HCT116 (cell line): ENCODE results near the gene GATAD2A. TPM values are rescaled to one million over a fixed set of nuclear protein-coding genes. Genes with fewer than 3 reads are reported as not detected.

Experiments used
- ATAC-seq: fragments of 200-7000 bp; cut with Tn5 transposase; 2 replicates; pipeline ENCODE4 v1.9.1; 2020; ENCODE audit warnings: mild to moderate bottlenecking, moderate library complexity
- BruUV-seq: library from RNA; stranded (reverse); fragments of 400-500 nt; replicated peaks from 2 replicates; lab custom pipeline; 2021; lab: Mats Ljungman, UMichigan
- CTCF ChIA-PET: fragments of 300-600 bp; sonication (Branson Sonifier 250); formaldehyde crosslinking; loops from one replicate; lab custom pipeline; 2021; ENCODE audit warnings: antibody characterized with exemption; lab: Charles Lee
- POLR2A ChIA-PET: fragments of 300-600, 350-600 bp; sonication (Branson Sonifier 250); formaldehyde crosslinking; loops from one replicate; lab custom pipeline; 2021; ENCODE audit warnings: antibody characterized with exemption; lab: Charles Lee
- RAD21 ChIA-PET, 2 experiments: fragments of 300-600 bp; sonication (Branson Sonifier 250); formaldehyde crosslinking; loops; one replicate each; lab custom pipeline; 2023; ENCODE audit warnings: low total read pairs in 2 of 2; ENCODE audit not compliant: uncharacterized antibody in 2 of 2, unreplicated experiment in 2 of 2, low non-redundant PET in 1 of 2; lab: Charles Lee
- DNase-seq: peaks from one replicate; pipeline ENCODE4 v3.0.0-alpha.2; 2010; ENCODE audit warnings: low read depth, low spot score
- H2AFZ ChIP-seq: fragments of 200-600 bp; shearing (Covaris generic), sonication (generic); 2 replicates; pipeline ENCODE4 v1.6.1; 2017; ENCODE audit warnings: low read depth, mixed run types, mixed read lengths, antibody characterized with exemption, low read length; ENCODE audit not compliant: poor library complexity, severe bottlenecking
- H3K27ac ChIP-seq: 2 replicates; pipeline ENCODE4 v1.5.1; 2012; ENCODE audit warnings: low read depth, low read length
- H3K27me3 ChIP-seq: fragments of 200-600 bp; sonication (generic); 2 replicates; pipeline ENCODE4 v1.6.1; 2016; ENCODE audit warnings: mixed run types, low read length, mixed read lengths; ENCODE audit not compliant: insufficient read depth
- H3K36me3 ChIP-seq, 2 experiments: fragments of 200-500 bp in 1 of 2; fragments of 200-600 bp in 1 of 2; sonication (Bioruptor generic) in 1 of 2; sonication (generic) in 1 of 2; 2 replicates each; pipeline versions ENCODE4 v1.5.1 to v1.6.1; 2014 to 2016; ENCODE audit warnings: low read length in 2 of 2, inconsistent platforms in 1 of 2, mixed read lengths in 1 of 2, mixed run types in 1 of 2; ENCODE audit not compliant: insufficient read depth in 2 of 2, control insufficient read depth in 1 of 2
- H3K4me1 ChIP-seq, 2 experiments: fragments of 200-600 bp in 1 of 2; sonication (generic) in 1 of 2; 2 replicates each; pipeline versions ENCODE4 v1.5.1 to v1.6.1; 2012 to 2017; ENCODE audit warnings: low read length in 2 of 2, inconsistent platforms in 1 of 2, mild to moderate bottlenecking in 1 of 2, mixed read lengths in 1 of 2, mixed run types in 1 of 2, moderate library complexity in 1 of 2; ENCODE audit not compliant: insufficient read depth in 2 of 2, control insufficient read depth in 1 of 2
- H3K4me2 ChIP-seq: fragments of 200-600 bp; sonication (generic); 2 replicates; pipeline ENCODE4 v1.6.1; 2017; ENCODE audit warnings: mixed run types, low read length, mixed read lengths
- H3K4me3 ChIP-seq, 2 experiments: fragments of 200-600 bp in 1 of 2; sonication (generic) in 1 of 2; replicated peaks in 1 of 2; 2 replicates each; pipeline ENCODE4 v1.5.1; 2011 to 2016; ENCODE audit warnings: low read length in 2 of 2, control low read depth in 1 of 2, low read depth in 1 of 2, mild to moderate bottlenecking in 1 of 2, mixed read lengths in 1 of 2, mixed run types in 1 of 2
- H3K79me2 ChIP-seq: fragments of 200-600 bp; sonication (generic); 2 replicates; pipeline ENCODE4 v1.6.1; 2017; ENCODE audit warnings: mild to moderate bottlenecking, mixed run types, low read length, moderate library complexity, mixed read lengths; ENCODE audit not compliant: insufficient read depth
- H3K9ac ChIP-seq: fragments of 200-600 bp; sonication (generic); 2 replicates; pipeline ENCODE4 v1.6.1; 2016; ENCODE audit warnings: low read length, mixed read lengths
- H3K9me2 ChIP-seq: fragments of 200-600 bp; sonication (generic), shearing (Covaris generic); 2 replicates; pipeline ENCODE4 v1.6.1; 2017; ENCODE audit warnings: mixed run types, mild to moderate bottlenecking, moderate library complexity; ENCODE audit not compliant: insufficient read depth
- H3K9me3 ChIP-seq, 2 experiments: fragments of 200-500 bp in 1 of 2; fragments of 200-600 bp in 1 of 2; sonication (Bioruptor generic) in 1 of 2; sonication (generic) in 1 of 2; 2 replicates each; pipeline ENCODE4 v1.6.1; 2014 to 2017; ENCODE audit warnings: low read length in 2 of 2, mixed read lengths in 2 of 2, inconsistent platforms in 1 of 2, low read depth in 1 of 2, mild to moderate bottlenecking in 1 of 2, mixed run types in 1 of 2, moderate library complexity in 1 of 2; ENCODE audit not compliant: control insufficient read depth in 1 of 2, insufficient read depth in 1 of 2
- H4K20me1 ChIP-seq: fragments of 200-600 bp; sonication (generic), shearing (Covaris generic); 2 replicates; pipeline ENCODE4 v1.6.1; 2017; ENCODE audit warnings: mixed run types, mild to moderate bottlenecking, moderate library complexity; ENCODE audit not compliant: insufficient read depth
- ATF3 ChIP-seq: IDR thresholded peaks from 2 replicates; pipeline ENCODE4 v1.6.1; 2012
- CBX3 ChIP-seq: IDR thresholded peaks from 2 replicates; pipeline ENCODE4 v1.6.1; 2012; ENCODE audit warnings: low read depth
- CEBPB ChIP-seq: IDR thresholded peaks from 2 replicates; pipeline ENCODE4 v1.6.1; 2012; ENCODE audit warnings: low read depth
- EZH2phosphoT487 ChIP-seq: fragments of 200-600 bp; IDR thresholded peaks from 2 replicates; pipeline ENCODE4 v1.6.1; 2018; ENCODE audit warnings: antibody characterized with exemption, borderline replicate concordance
- FOSL1 ChIP-seq: IDR thresholded peaks from 2 replicates; pipeline ENCODE4 v1.6.1; 2012; ENCODE audit warnings: low read depth
- JUND ChIP-seq: IDR thresholded peaks from 2 replicates; pipeline ENCODE4 v1.6.1; 2012
- RAD21 ChIP-seq: IDR thresholded peaks from 2 replicates; pipeline ENCODE4 v1.6.1; 2012; ENCODE audit warnings: low read depth, mild to moderate bottlenecking
- SIN3A ChIP-seq: IDR thresholded peaks from 2 replicates; pipeline ENCODE4 v1.6.1; 2012; ENCODE audit warnings: low read depth
- TCF7L2 ChIP-seq: IDR thresholded peaks from 2 replicates; pipeline ENCODE4 v1.7.0; 2011; ENCODE audit warnings: borderline replicate concordance, inconsistent platforms; ENCODE audit not compliant: insufficient read depth, insufficient read length; ENCODE audit errors: extremely low read depth
- ZBTB33 ChIP-seq: IDR thresholded peaks from 2 replicates; pipeline ENCODE4 v1.6.1; 2011; ENCODE audit warnings: mild to moderate bottlenecking, low read length, moderate library complexity; ENCODE audit not compliant: insufficient replicate concordance; ENCODE audit errors: extremely low read depth
- ZFX ChIP-seq: fragments of 450-650 bp; IDR thresholded peaks from 2 replicates; pipeline ENCODE4 v1.6.1; 2017
- intact Hi-C: fragments of 100-400 bp; cut with micrococcal nuclease; formaldehyde crosslinking; loops from 2 replicates; pipeline ENCODE4 v1.10.0; 2022
- total RNA-seq: library from RNA; stranded (reverse); gene quantifications from one replicate; pipeline ENCODE4 v1.2.1, GENCODE V29; 2021; ENCODE audit not compliant: unreplicated experiment

The GATAD2A gene
- total RNA-seq, 1 experiment from 2014 or later: 130 TPM

GRCh38 chr19:19505669-19506326 lies 100.3 kb downstream of the GATAD2A start:
- Histone ChIP-seq H3K79me2 (no peaks in the 10 kb centered on the region), H3K4me3 (no peak overlapping the region), H3K9me2 (no peaks in the 10 kb centered on the region), H2AFZ (no peak overlapping the region), H3K4me2 (no peak overlapping the region), H3K36me3 (peaks cover 15 to 36% of the 10 kb centered on the region in 2 experiments; a peak in 3 of 4 replicates), H3K9ac (no peak overlapping the region), H4K20me1 (no peaks in the 10 kb centered on the region), H3K4me1 (no peaks in the 10 kb centered on the region), H3K27ac (no peak overlapping the region), H3K9me3 (no peaks in the 10 kb centered on the region), H3K27me3 (no peaks in the 10 kb centered on the region)
- ChIA-PET POLR2A (no interaction called here), CTCF (no interaction called here), RAD21 (no interaction called here)
- TF ChIP-seq JUND (no peak), ATF3 (no peak), RAD21 (no peak), FOSL1 (no peak), CBX3 (no peak), EZH2phosphoT487 (no peak), CEBPB (no peak), ZFX (no peak), SIN3A (no peak), TCF7L2 (no peak), ZBTB33 (no peak)
- BruUV-seq: no TSS peak
- no peak for ATAC-seq
- intact Hi-C loops: no loop called here
- DNase-seq: no peak
